Measurements from ENCODE around the gene TLK2.
"Not testable (repeated sequence)": the region's sequence is repeated elsewhere in the genome, so short reads cannot be mapped to it uniquely, and the experiment has no call there.

Gene TLK2

DNA sequence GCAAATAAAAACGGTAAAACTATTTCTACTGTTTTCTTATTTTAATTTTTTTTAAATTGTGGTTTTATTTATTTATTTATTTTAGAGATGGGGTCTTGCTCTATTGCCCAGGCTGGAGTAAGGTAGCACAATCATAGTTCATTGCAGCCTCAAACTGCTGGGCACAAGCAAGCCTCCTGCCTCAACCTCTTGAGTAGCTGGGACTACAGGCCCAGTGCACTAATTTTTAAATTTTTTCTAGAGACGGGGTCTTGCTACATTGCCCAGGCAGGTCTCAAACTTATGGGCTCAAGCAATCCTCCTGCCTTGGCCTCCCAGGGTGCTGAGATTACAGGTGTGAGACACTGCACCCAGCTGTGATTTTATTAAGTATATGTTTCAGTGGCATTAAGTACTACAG lies 102.3 kb downstream of the TLK2 start:
- TF ChIP-seq, protein P1, sequence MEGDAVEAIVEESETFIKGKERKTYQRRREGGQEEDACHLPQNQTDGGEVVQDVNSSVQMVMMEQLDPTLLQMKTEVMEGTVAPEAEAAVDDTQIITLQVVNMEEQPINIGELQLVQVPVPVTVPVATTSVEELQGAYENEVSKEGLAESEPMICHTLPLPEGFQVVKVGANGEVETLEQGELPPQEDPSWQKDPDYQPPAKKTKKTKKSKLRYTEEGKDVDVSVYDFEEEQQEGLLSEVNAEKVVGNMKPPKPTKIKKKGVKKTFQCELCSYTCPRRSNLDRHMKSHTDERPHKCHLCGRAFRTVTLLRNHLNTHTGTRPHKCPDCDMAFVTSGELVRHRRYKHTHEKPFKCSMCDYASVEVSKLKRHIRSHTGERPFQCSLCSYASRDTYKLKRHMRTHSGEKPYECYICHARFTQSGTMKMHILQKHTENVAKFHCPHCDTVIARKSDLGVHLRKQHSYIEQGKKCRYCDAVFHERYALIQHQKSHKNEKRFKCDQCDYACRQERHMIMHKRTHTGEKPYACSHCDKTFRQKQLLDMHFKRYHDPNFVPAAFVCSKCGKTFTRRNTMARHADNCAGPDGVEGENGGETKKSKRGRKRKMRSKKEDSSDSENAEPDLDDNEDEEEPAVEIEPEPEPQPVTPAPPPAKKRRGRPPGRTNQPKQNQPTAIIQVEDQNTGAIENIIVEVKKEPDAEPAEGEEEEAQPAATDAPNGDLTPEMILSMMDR (IDR thresholded peaks at IDR 0.05; ENCODE audit: control insufficient read depth, extremely low read depth, insufficient read depth) = no peak
- no peak for DNase-seq (ENCODE audit: low read depth)
- H3K4me3 ChIP-seq (ENCODE audit: low read depth, low read length) = no peak overlapping the region

DNA sequence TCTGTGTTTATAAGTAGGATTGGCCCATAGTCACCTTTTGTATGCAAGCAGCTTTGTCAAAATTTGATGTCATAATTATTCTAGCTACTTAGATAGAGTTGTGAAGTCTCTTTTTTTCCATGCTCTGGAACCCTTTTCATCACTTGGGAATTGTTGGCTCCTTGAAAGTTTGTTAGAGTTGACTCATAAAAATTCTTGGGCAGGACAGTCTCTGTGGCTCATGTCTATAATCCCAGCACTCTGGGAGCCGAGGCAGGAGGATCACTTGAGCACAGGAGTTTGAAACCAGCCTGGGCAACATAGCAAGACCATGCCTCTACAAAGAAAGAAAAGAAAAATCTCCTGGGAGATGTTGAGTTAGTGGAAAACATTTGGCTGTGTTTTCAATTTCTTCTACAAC lies 103.1 kb downstream of the TLK2 start:
- TF ChIP-seq, protein P1 (IDR thresholded peaks at IDR 0.05; ENCODE audit: control insufficient read depth, extremely low read depth, insufficient read depth) = no peak

DNA sequence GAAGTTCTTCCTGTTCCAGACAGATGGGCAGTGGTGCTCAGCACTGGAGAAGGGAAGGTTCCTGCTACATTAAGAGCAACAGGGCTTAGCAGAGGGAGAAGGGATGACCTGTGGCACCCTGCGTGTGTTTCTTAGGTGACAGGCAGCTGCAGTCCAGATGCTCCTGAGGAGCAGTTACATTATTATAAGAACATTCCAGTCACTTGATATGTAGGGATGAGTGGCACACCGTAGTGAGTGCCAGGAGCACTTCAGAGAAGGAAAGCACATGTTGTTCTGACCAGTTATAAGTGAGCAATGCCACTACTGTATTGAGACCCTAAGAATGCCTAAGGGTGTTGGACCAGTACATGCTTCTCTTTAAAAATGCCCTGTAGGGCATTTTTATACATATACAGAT lies 108.9 kb downstream of the TLK2 start:
- H3K4me3 ChIP-seq (ENCODE audit: low read depth, low read length) = no peak overlapping the region
- no peak for DNase-seq (ENCODE audit: low read depth)
- TF ChIP-seq, protein P1 (IDR thresholded peaks at IDR 0.05; ENCODE audit: control insufficient read depth, extremely low read depth, insufficient read depth) = no peak

More for the DNA sequence above, 103.1 kb downstream of the TLK2 start:
- H3K4me3 ChIP-seq (ENCODE audit: low read depth, low read length) = no peak overlapping the region
- no peak for DNase-seq (ENCODE audit: low read depth)

DNA sequence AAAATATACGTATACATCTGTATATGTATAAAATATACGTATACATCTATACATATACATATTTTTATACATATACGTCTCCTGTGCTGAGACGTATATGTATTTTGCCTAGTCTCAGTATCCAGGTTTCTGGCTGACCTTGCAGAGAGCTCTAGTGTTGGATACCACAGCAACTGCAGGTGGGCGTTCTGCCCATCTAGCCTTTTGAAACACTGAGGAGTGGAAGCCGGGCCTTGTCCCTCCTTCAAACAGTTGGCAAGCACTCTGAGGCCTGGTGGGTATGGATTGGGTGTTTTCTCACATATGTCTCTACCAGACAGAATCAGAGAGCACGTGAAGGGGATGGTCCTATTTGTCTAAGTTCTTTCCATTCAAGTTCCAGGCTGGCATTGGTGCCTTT lies 109.5 kb downstream of the TLK2 start:
- no peak for DNase-seq (ENCODE audit: low read depth)
- H3K4me3 ChIP-seq (ENCODE audit: low read depth, low read length) = no peak overlapping the region
- TF ChIP-seq, protein P1 (IDR thresholded peaks at IDR 0.05; ENCODE audit: control insufficient read depth, extremely low read depth, insufficient read depth) = no peak

DNA sequence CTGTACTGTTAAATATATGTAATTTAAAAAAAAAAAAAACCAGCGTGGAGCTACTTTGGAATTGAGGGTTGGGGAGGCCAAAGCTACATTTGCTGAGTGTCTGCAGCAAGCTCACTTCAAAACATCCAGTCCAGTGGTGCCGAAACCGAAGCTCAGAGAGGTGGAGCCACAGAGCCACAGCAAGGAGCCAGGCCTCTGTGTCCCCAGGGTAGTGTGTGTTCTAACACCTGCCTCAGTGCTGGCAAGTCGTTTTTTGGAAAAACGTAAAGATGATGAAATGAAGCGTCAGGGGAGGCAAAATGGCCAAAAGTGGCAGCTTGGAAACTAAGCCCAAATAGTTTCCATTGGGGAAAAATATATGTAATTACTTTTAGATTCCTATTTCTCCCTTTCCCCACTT lies 112.7 kb downstream of the TLK2 start:
- TF ChIP-seq, protein P1 (IDR thresholded peaks at IDR 0.05; ENCODE audit: control insufficient read depth, extremely low read depth, insufficient read depth) = no peak
- no peak overlapping the region for H3K4me3 ChIP-seq (ENCODE audit: low read depth, low read length)
- DNase-seq (ENCODE audit: low read depth) = no peak

DNA sequence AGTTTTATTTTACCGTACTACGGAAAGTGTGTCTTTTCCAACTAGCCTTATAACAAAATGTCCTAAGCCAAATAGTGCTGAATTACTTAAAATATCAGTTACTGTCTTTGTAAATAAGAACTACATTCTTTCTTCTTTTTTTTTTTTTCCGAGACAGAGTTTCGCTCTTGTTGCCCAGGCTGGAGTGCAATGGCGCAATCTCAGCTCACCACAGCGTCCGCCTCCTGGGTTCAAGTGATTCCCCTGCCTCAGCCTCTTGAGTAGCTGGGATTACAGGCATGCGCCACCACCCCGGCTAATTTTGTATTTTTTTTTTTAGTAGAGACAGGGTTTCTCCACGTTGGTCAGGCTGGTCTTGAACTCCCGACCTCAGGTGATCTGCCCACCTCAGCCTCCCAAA lies 113.2 kb downstream of the TLK2 start:
- DNase-seq (ENCODE audit: low read depth); H3K4me3 ChIP-seq (ENCODE audit: low read depth, low read length): not testable (repeated sequence)

DNA sequence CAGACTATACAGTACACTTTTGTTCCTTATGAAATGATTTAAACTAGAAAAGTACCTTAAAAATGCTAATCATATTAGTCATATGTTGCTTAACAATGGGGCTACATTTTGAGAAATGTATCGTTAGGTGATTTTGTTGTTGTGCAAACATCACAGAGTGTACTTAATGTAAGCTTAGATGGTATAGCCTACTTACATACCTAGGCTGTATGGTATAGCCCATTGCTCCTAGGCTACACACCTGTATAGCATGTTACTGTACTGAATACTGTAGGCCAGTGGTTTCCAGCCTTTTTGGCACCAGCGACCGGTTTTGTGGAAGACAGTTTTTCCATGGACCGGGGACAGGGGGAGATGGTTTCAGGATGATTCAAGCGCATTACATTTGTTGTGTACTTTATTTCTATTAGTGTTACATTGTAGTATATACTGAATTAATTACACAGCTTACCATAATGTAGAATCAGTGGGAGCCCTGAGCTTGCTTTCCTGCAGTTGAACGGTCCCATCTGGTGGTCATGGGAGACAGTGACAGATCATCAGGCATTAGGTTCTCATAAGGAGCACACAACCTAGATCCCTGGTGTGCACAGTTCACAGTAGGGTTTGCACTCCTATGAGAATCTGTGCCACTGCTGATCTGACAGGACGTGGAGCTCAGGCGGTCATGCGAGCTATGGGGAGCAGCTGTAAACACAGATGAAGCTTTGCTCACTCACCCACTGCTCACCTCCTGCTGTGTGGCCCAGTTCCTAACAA lies 113.9 kb downstream of the TLK2 start:
- no peak overlapping the region for H3K4me3 ChIP-seq (ENCODE audit: low read depth, low read length)
- TF ChIP-seq, protein P1 (IDR thresholded peaks at IDR 0.05; ENCODE audit: control insufficient read depth, extremely low read depth, insufficient read depth) = no peak
- DNase-seq (ENCODE audit: low read depth) = no peak

All from LNCaP clone FGC (cell line).